ENCODE results near the gene MYRFL. TPM values are rescaled to one million over a fixed set of nuclear protein-coding genes. Genes with fewer than 3 reads are reported as not detected.

The MYRFL gene
- total RNA-seq, 1 experiment from 2014 or later = 1.3 TPM

DNA sequence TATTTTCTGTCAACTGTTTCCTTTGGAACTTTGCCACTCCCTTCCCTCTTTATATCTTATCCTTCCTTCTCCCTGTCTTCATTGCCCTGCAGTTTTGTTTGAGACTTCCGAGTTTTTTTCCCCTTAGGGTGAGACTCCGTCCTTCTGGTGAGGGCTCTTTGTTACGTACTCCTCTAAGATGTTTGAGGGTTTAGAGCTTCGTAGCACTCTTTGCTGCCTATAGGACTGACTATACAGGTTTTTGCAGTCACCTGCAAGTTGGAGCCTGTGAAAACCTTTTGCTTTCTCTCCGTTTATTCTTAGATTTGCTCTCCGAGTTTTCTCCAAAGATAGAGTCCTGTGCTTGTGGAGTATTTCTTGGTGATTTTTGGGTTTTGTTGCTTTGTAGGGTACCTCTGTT is 41.7 kb upstream of the MYRFL start (continued):
- TF ChIP-seq, protein P1, sequence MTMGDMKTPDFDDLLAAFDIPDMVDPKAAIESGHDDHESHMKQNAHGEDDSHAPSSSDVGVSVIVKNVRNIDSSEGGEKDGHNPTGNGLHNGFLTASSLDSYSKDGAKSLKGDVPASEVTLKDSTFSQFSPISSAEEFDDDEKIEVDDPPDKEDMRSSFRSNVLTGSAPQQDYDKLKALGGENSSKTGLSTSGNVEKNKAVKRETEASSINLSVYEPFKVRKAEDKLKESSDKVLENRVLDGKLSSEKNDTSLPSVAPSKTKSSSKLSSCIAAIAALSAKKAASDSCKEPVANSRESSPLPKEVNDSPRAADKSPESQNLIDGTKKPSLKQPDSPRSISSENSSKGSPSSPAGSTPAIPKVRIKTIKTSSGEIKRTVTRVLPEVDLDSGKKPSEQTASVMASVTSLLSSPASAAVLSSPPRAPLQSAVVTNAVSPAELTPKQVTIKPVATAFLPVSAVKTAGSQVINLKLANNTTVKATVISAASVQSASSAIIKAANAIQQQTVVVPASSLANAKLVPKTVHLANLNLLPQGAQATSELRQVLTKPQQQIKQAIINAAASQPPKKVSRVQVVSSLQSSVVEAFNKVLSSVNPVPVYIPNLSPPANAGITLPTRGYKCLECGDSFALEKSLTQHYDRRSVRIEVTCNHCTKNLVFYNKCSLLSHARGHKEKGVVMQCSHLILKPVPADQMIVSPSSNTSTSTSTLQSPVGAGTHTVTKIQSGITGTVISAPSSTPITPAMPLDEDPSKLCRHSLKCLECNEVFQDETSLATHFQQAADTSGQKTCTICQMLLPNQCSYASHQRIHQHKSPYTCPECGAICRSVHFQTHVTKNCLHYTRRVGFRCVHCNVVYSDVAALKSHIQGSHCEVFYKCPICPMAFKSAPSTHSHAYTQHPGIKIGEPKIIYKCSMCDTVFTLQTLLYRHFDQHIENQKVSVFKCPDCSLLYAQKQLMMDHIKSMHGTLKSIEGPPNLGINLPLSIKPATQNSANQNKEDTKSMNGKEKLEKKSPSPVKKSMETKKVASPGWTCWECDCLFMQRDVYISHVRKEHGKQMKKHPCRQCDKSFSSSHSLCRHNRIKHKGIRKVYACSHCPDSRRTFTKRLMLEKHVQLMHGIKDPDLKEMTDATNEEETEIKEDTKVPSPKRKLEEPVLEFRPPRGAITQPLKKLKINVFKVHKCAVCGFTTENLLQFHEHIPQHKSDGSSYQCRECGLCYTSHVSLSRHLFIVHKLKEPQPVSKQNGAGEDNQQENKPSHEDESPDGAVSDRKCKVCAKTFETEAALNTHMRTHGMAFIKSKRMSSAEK (CRISPR knock-in tag; IDR thresholded peaks at IDR 0.05; ENCODE audit: borderline replicate concordance) = no peak
- TF ChIP-seq NFE2L1 (CRISPR knock-in tag; IDR thresholded peaks at IDR 0.05) (no peak), GABPB1 (CRISPR knock-in tag; IDR thresholded peaks at IDR 0.05) (no peak), EMX1 (CRISPR knock-in tag; IDR thresholded peaks at IDR 0.05) (no peak)
- TF ChIP-seq, protein P2, sequence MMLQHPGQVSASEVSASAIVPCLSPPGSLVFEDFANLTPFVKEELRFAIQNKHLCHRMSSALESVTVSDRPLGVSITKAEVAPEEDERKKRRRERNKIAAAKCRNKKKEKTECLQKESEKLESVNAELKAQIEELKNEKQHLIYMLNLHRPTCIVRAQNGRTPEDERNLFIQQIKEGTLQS (CRISPR knock-in tag; conservative IDR thresholded peaks at IDR 0.05) = no peak
- TF ChIP-seq, protein P3, sequence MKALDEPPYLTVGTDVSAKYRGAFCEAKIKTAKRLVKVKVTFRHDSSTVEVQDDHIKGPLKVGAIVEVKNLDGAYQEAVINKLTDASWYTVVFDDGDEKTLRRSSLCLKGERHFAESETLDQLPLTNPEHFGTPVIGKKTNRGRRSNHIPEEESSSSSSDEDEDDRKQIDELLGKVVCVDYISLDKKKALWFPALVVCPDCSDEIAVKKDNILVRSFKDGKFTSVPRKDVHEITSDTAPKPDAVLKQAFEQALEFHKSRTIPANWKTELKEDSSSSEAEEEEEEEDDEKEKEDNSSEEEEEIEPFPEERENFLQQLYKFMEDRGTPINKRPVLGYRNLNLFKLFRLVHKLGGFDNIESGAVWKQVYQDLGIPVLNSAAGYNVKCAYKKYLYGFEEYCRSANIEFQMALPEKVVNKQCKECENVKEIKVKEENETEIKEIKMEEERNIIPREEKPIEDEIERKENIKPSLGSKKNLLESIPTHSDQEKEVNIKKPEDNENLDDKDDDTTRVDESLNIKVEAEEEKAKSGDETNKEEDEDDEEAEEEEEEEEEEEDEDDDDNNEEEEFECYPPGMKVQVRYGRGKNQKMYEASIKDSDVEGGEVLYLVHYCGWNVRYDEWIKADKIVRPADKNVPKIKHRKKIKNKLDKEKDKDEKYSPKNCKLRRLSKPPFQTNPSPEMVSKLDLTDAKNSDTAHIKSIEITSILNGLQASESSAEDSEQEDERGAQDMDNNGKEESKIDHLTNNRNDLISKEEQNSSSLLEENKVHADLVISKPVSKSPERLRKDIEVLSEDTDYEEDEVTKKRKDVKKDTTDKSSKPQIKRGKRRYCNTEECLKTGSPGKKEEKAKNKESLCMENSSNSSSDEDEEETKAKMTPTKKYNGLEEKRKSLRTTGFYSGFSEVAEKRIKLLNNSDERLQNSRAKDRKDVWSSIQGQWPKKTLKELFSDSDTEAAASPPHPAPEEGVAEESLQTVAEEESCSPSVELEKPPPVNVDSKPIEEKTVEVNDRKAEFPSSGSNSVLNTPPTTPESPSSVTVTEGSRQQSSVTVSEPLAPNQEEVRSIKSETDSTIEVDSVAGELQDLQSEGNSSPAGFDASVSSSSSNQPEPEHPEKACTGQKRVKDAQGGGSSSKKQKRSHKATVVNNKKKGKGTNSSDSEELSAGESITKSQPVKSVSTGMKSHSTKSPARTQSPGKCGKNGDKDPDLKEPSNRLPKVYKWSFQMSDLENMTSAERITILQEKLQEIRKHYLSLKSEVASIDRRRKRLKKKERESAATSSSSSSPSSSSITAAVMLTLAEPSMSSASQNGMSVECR (CRISPR knock-in tag; IDR thresholded peaks at IDR 0.05; ENCODE audit: borderline replicate concordance) = no peak
- TF ChIP-seq, protein P4, sequence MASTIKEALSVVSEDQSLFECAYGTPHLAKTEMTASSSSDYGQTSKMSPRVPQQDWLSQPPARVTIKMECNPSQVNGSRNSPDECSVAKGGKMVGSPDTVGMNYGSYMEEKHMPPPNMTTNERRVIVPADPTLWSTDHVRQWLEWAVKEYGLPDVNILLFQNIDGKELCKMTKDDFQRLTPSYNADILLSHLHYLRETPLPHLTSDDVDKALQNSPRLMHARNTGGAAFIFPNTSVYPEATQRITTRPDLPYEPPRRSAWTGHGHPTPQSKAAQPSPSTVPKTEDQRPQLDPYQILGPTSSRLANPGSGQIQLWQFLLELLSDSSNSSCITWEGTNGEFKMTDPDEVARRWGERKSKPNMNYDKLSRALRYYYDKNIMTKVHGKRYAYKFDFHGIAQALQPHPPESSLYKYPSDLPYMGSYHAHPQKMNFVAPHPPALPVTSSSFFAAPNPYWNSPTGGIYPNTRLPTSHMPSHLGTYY (CRISPR knock-in tag; IDR thresholded peaks at IDR 0.05) = no peak

DNA sequence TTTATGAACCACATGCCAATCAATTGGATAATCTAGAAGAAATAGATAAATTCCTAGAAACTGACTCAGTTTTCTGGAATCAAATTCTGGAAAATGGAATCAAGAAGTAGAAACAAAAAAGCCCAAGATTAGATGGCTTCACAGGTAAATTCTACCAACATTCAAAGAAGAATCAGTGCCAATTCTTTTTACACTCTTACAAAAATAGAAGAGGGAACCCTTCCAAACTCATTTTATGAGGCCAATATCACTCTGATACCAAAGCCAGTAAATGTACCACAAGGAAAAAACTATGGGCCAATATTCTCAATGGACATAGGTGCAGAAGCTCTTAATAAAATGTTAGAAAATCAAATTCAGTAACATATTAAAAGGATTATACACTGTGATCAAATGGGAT is 35.7 kb upstream of the MYRFL start:
- Mint-ChIP-seq H3K4me1 (no peaks in the 10 kb centered on the region), H3K27me3 (ENCODE audit: low read depth) (no peaks in the 10 kb centered on the region), H3K27ac (no peak overlapping the region), H3K9me3 (peaks cover 40% of the 10 kb centered on the region), H3K4me3 (no peak overlapping the region), H3K36me3 (peaks cover 55% of the 10 kb centered on the region)
- ChIA-PET POLR2A (no interaction called here), CTCF (no interaction called here)
- DNase-seq (ENCODE audit: low spot score) (no peak), ATAC-seq (no peak)
- TF ChIP-seq IRF2 (CRISPR knock-in tag; IDR thresholded peaks at IDR 0.05; ENCODE audit: borderline replicate concordance, low read depth) = no peak
- TF ChIP-seq, protein P5, sequence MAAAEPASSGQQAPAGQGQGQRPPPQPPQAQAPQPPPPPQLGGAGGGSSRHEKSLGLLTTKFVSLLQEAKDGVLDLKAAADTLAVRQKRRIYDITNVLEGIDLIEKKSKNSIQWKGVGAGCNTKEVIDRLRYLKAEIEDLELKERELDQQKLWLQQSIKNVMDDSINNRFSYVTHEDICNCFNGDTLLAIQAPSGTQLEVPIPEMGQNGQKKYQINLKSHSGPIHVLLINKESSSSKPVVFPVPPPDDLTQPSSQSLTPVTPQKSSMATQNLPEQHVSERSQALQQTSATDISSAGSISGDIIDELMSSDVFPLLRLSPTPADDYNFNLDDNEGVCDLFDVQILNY (CRISPR knock-in tag; IDR thresholded peaks at IDR 0.05) = no peak
- no peak for TF ChIP-seq FOXP1 (CRISPR knock-in tag; IDR thresholded peaks at IDR 0.05; ENCODE audit: borderline replicate concordance)
- TF ChIP-seq, protein P6, sequence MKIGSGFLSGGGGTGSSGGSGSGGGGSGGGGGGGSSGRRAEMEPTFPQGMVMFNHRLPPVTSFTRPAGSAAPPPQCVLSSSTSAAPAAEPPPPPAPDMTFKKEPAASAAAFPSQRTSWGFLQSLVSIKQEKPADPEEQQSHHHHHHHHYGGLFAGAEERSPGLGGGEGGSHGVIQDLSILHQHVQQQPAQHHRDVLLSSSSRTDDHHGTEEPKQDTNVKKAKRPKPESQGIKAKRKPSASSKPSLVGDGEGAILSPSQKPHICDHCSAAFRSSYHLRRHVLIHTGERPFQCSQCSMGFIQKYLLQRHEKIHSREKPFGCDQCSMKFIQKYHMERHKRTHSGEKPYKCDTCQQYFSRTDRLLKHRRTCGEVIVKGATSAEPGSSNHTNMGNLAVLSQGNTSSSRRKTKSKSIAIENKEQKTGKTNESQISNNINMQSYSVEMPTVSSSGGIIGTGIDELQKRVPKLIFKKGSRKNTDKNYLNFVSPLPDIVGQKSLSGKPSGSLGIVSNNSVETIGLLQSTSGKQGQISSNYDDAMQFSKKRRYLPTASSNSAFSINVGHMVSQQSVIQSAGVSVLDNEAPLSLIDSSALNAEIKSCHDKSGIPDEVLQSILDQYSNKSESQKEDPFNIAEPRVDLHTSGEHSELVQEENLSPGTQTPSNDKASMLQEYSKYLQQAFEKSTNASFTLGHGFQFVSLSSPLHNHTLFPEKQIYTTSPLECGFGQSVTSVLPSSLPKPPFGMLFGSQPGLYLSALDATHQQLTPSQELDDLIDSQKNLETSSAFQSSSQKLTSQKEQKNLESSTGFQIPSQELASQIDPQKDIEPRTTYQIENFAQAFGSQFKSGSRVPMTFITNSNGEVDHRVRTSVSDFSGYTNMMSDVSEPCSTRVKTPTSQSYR (CRISPR knock-in tag; IDR thresholded peaks at IDR 0.05) = no peak

Data from WTC11 (cell line).